H1 (cell line): Measurements from ENCODE around the gene RNF31. TPM values are rescaled to one million over a fixed set of nuclear protein-coding genes. Genes with fewer than 3 reads are reported as not detected.

ENCODE experiments used
- CTCF ChIA-PET: fragments of 300-600 bp; sonication (Branson Sonifier 250); formaldehyde crosslinking; loops from one replicate; lab custom pipeline; 2021; ENCODE audit not compliant: partially characterized antibody; lab: Charles Lee
- POLR2A ChIA-PET: fragments of 300-600 bp; sonication (Branson Sonifier 250); formaldehyde crosslinking; loops from one replicate; lab custom pipeline; 2021; ENCODE audit warnings: inconsistent platforms; ENCODE audit not compliant: partially characterized antibody; lab: Charles Lee
- DNase-seq, 2 experiments: peaks; one replicate each; pipeline versions ENCODE4 v3.0.0 to v3.0.0-alpha.2; 2010 to 2022; ENCODE audit warnings: low spot score in 2 of 2, low read depth in 1 of 2, mixed read lengths in 1 of 2
- FAIRE-seq: peaks from 2 replicates; lab custom pipeline; 2011; peaks lifted over from hg19 to GRCh38; lab: Jason Lieb, UNC
- H2AFZ ChIP-seq: 2 replicates; pipeline ENCODE4 v1.8.1; 2012; ENCODE audit warnings: low read length, inconsistent platforms
- H2AK5ac ChIP-seq: 2 replicates; pipeline ENCODE4 v1.6.1; 2013; ENCODE audit warnings: low read depth, low read length
- H2BK120ac ChIP-seq: replicated peaks from 2 replicates; pipeline ENCODE3; 2013; ENCODE audit warnings: low read depth, low read length, inconsistent platforms
- H2BK12ac ChIP-seq: 2 replicates; pipeline ENCODE4 v1.6.1; 2013; ENCODE audit warnings: low read depth, low read length
- H2BK15ac ChIP-seq: 2 replicates; pipeline ENCODE4 v1.6.1; 2013; ENCODE audit warnings: low read length
- H2BK20ac ChIP-seq: 2 replicates; pipeline ENCODE4 v1.6.1; 2013; ENCODE audit warnings: low read length
- H2BK5ac ChIP-seq: 2 replicates; pipeline ENCODE4 v1.6.1; 2013; ENCODE audit warnings: low read depth, low read length
- H3K14ac ChIP-seq: 2 replicates; pipeline ENCODE4 v1.6.1; 2013; ENCODE audit warnings: inconsistent platforms; ENCODE audit not compliant: insufficient read length
- H3K18ac ChIP-seq: 2 replicates; pipeline ENCODE4 v1.6.1; 2013; ENCODE audit warnings: low read length; ENCODE audit errors: extremely low read depth
- H3K23ac ChIP-seq: 2 replicates; pipeline ENCODE4 v1.6.1; 2013; ENCODE audit warnings: inconsistent platforms; ENCODE audit not compliant: insufficient read length
- H3K23me2 ChIP-seq: 2 replicates; pipeline ENCODE4 v1.6.1; 2013; ENCODE audit warnings: low read depth, low read length
- H3K27ac ChIP-seq: 2 replicates; pipeline ENCODE4 v1.6.1; 2011; ENCODE audit warnings: low read depth, low read length, inconsistent platforms
- H3K27me3 ChIP-seq, 4 experiments: replicated peaks in 1 of 4; 1 replicate in 1 of 4; 2 replicates in 3 of 4; pipeline versions ENCODE4 v1.6.1 to v1.8.1; 2011 to 2013; ENCODE audit warnings: low read length in 3 of 4, mild to moderate bottlenecking in 3 of 4, inconsistent platforms in 2 of 4, mixed read lengths in 2 of 4, moderate library complexity in 1 of 4; ENCODE audit not compliant: control insufficient read depth in 3 of 4, insufficient read depth in 3 of 4; ENCODE audit errors: extremely low read depth in 1 of 4
- H3K36me3 ChIP-seq, 4 experiments: 2 replicates each; pipeline versions ENCODE4 v1.6.1 to v1.8.1; 2011 to 2013; ENCODE audit warnings: mild to moderate bottlenecking in 4 of 4, low read length in 3 of 4, moderate library complexity in 2 of 4, control low read depth in 1 of 4, inconsistent platforms in 1 of 4; ENCODE audit not compliant: insufficient read depth in 4 of 4, control insufficient read depth in 2 of 4
- H3K4ac ChIP-seq: replicated peaks from 2 replicates; pipeline ENCODE3; 2013; ENCODE audit warnings: low read length, low read depth, mixed read lengths, inconsistent platforms; ENCODE audit not compliant: insufficient read length
- H3K4me1 ChIP-seq, 4 experiments: replicated peaks in 1 of 4; 1 replicate in 1 of 4; 2 replicates in 3 of 4; pipeline versions ENCODE4 v1.6.1 to v1.8.1; 2011 to 2013; ENCODE audit warnings: low read length in 3 of 4, inconsistent platforms in 2 of 4, mixed read lengths in 1 of 4; ENCODE audit not compliant: insufficient read depth in 4 of 4, control insufficient read depth in 3 of 4
- H3K4me2 ChIP-seq, 2 experiments: 2 replicates each; pipeline versions ENCODE4 v1.6.1 to v1.8.1; 2011 to 2013; ENCODE audit warnings: low read depth in 2 of 2, low read length in 2 of 2, control low read depth in 1 of 2, inconsistent platforms in 1 of 2, mild to moderate bottlenecking in 1 of 2; ENCODE audit not compliant: insufficient read depth in 1 of 2
- H3K4me3 ChIP-seq, 4 experiments: fragments of 200-600, 300-600 bp in 1 of 4; sonication (generic), shearing (Covaris generic), sonication (Bioruptor Twin) in 1 of 4; 2 replicates each; pipeline versions ENCODE4 v1.5.1 to v1.8.1; 2011 to 2016; ENCODE audit warnings: low read length in 4 of 4, low read depth in 3 of 4, control low read depth in 2 of 4, inconsistent platforms in 2 of 4, mild to moderate bottlenecking in 2 of 4, mixed read lengths in 1 of 4, moderate library complexity in 1 of 4; ENCODE audit not compliant: insufficient read depth in 2 of 4; ENCODE audit errors: extremely low read depth in 1 of 4
- H3K56ac ChIP-seq: replicated peaks from 2 replicates; pipeline ENCODE3; 2013; ENCODE audit warnings: low read depth, mild to moderate bottlenecking, mixed read lengths, low read length, inconsistent platforms; ENCODE audit not compliant: insufficient read length
- H3K79me1 ChIP-seq: 2 replicates; pipeline ENCODE4 v1.6.1; 2013; ENCODE audit warnings: low read depth, low read length, control low read depth
- H3K79me2 ChIP-seq, 2 experiments: 2 replicates each; pipeline versions ENCODE4 v1.6.1 to v1.8.1; 2012 to 2013; ENCODE audit warnings: low read length in 2 of 2, mild to moderate bottlenecking in 2 of 2, inconsistent platforms in 1 of 2; ENCODE audit not compliant: insufficient read depth in 2 of 2, control insufficient read depth in 1 of 2
- H3K9ac ChIP-seq, 4 experiments: replicated peaks in 1 of 4; 1 replicate in 1 of 4; 2 replicates in 3 of 4; pipeline versions ENCODE4 v1.6.1 to v1.8.1; 2011 to 2013; ENCODE audit warnings: low read depth in 3 of 4, low read length in 3 of 4, control low read depth in 2 of 4, mild to moderate bottlenecking in 2 of 4, moderate library complexity in 2 of 4, inconsistent platforms in 1 of 4; ENCODE audit errors: extremely low read depth in 1 of 4
- H3K9me3 ChIP-seq, 2 experiments: 2 replicates each; pipeline versions ENCODE4 v1.6.1 to v1.8.1; 2012 to 2013; ENCODE audit warnings: mild to moderate bottlenecking in 2 of 2, moderate library complexity in 2 of 2, control low read depth in 1 of 2, inconsistent platforms in 1 of 2, low read depth in 1 of 2, low read length in 1 of 2, mixed read lengths in 1 of 2; ENCODE audit not compliant: insufficient read depth in 2 of 2
- H4K20me1 ChIP-seq, 2 experiments: replicated peaks in 1 of 2; 2 replicates each; pipeline versions ENCODE3 to v1.8.1; 2011 to 2013; ENCODE audit warnings: inconsistent platforms in 2 of 2, low read length in 2 of 2, mild to moderate bottlenecking in 1 of 2; ENCODE audit not compliant: insufficient read depth in 2 of 2, control insufficient read depth in 1 of 2
- H4K5ac ChIP-seq: 2 replicates; pipeline ENCODE4 v1.6.1; 2013; ENCODE audit warnings: low read length, low read depth, mixed read lengths, inconsistent platforms; ENCODE audit not compliant: insufficient read length
- H4K8ac ChIP-seq: 2 replicates; pipeline ENCODE4 v1.8.0; 2013; ENCODE audit warnings: mild to moderate bottlenecking, moderate library complexity, low read length, inconsistent platforms; ENCODE audit not compliant: insufficient read depth; ENCODE audit errors: extremely low read depth
- H4K91ac ChIP-seq: replicated peaks from 2 replicates; pipeline ENCODE3; 2013; ENCODE audit warnings: low read length, mixed read lengths, inconsistent platforms; ENCODE audit not compliant: insufficient read length
- GTF2F1 ChIP-seq: IDR thresholded peaks from 2 replicates; pipeline ENCODE4 v1.6.1; 2012; ENCODE audit warnings: low read depth, low read length, improper control_type of control experiment, borderline replicate concordance
- POLR2A ChIP-seq, 2 experiments: IDR thresholded peaks; 1 replicate in 1 of 2; 2 replicates in 1 of 2; pipeline ENCODE4 v1.6.1; 2011; ENCODE audit warnings: low read depth in 2 of 2, low read length in 2 of 2, mild to moderate bottlenecking in 2 of 2; ENCODE audit errors: control extremely low read depth in 1 of 2
- SIRT6 ChIP-seq: IDR thresholded peaks from one replicate; pipeline ENCODE4 v1.7.1; 2012; ENCODE audit warnings: low read length, inconsistent platforms
- ZNF274 ChIP-seq: IDR thresholded peaks from 2 replicates; pipeline ENCODE4 v1.7.0; 2012; ENCODE audit warnings: low read length, borderline replicate concordance; ENCODE audit errors: extremely low read depth
- whole genome bisulfite sequencing, 2 experiments: shearing (Covaris generic) in 1 of 2; methylation state at CpG; one replicate each; pipeline versions ENCODE4 v1.1.6 to v1.1.7; 2013 to 2015; ENCODE audit warnings: low lambda C conversion rate in 2 of 2, mixed read lengths in 2 of 2, inconsistent platforms in 1 of 2, low coverage in 1 of 2, missing lambda C conversion rate in 1 of 2; ENCODE audit not compliant: insufficient replicate concordance in 2 of 2, insufficient coverage in 1 of 2, insufficient read length in 1 of 2; ENCODE audit errors: extremely low coverage in 1 of 2, missing lambda C conversion rate in 1 of 2; 5-methylcytosine and 5-hydroxymethylcytosine counted together
- polyA plus RNA-seq, 7 experiments: library from polyadenylated mRNA; depleted of rRNA in 3 of 7; stranded (reverse) in 5 of 7; unstranded in 2 of 7; fragments of >200 nt in 5 of 7; fragments of 200-250 nt in 2 of 7; gene quantifications; 1 replicate in 5 of 7; 2 replicates in 1 of 7; 4 replicates in 1 of 7; pipeline versions ENCODE4 v1.2.1 to v1.2.3, GENCODE V29; 2011 to 2013; ENCODE audit warnings: missing spikeins in 2 of 7, mixed read lengths in 2 of 7
- total RNA-seq: library from RNA; stranded (reverse); fragmentation: NEBNext Ultra II Directional; extraction: Animal tissue kit (Norgen Biotek cat#: 25700); gene quantifications from 2 replicates; pipeline ENCODE4 v1.2.1, GENCODE V29; 2021

Gene RNF31
- total and polyA plus RNA-seq, 2 of the 8 experiments (the other 6 are each of a cell fraction or from before 2014, with no cell fraction given), result 17.5 to 72.0 TPM

DNA sequence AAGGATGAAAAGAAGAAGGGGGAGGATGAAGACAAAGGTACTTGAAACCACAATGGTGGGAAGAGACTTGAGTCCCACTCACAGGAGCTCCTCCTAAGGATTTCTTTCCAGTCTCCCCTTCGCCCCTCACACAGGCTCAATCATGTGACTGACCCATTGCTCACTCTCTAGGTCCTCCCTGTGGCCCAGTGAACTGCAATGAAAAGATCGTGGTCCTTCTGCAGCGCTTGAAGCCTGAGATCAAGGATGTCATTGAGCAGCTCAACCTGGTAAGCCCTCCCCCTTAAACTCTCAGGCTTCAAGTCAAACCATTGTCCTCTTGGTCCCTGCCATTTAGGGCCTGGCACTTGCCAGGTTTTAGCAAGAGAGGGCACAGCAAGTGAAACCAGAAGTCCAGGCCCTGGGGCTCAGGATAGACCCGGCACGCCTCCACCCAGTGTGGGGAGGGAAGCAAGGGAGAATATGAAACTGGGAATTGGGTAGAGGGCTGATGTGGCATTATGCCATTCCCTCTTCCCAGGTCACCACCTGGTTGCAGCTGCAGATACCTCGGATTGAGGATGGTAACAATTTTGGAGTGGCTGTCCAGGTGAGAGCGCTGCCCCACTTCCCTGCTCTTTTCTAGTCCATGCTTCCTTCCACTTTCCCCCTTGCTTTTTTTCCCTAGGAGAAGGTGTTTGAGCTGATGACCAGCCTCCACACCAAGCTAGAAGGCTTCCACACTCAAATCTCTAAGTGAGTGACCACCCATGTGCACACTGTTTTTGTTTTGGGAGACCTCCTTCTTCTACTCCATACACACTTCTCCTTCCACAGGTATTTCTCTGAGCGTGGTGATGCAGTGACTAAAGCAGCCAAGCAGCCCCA lies 9.5 kb upstream of the RNF31 start:
- ChIA-PET CTCF (interaction anchor here (0.8 to 3.1 kb wide), 9 partner anchors 8 to 100 kb away, joined by 3 to 18 read pairs (median 4); partner anchors contain the start of genes DCAF11, IRF9, NRL and PSME2), POLR2A (interaction anchor here (0.6 to 10.5 kb wide), 19 partner anchors 9 to 133 kb away, joined by 3 to 118 read pairs (median 6); partner anchors contain the start of genes DCAF11, IPO4, IRF9 and NRL)
- H3K27ac ChIP-seq, result no peak overlapping the region
- peaks cover 0 to 1% of the 10 kb centered on the region in 2 experiments for H4K20me1 ChIP-seq
- H3K27me3 ChIP-seq, result no peaks in the 10 kb centered on the region
- no peak overlapping the region for H3K23ac ChIP-seq
- TF ChIP-seq ZNF274, result no peak
- no peak for TF ChIP-seq SIRT6
- TF ChIP-seq POLR2A (IDR thresholded peaks at IDR 0.05; ENCODE audit: control extremely low read depth in 1 of 2, low read depth in 2 of 2, low read length in 2 of 2), result peak; percentile 25 to 32; a peak in 2 of 3 replicates
- TF ChIP-seq GTF2F1, result no peak
- no peak overlapping the region for H2AK5ac ChIP-seq
- H3K14ac ChIP-seq, result no peak overlapping the region
- peak overlapping the region in 1 of 4 experiments; percentile 83; a peak in 1 of 8 replicates for H3K4me3 ChIP-seq
- no peak overlapping the region for H2BK5ac ChIP-seq
- peak overlapping the region in 1 of 2 experiments; percentile 81; a peak in 1 of 4 replicates for H3K4me2 ChIP-seq
- peaks cover 8 to 25% (median 14%) of the 10 kb centered on the region in 4 experiments; a peak in 6 of 8 replicates for H3K36me3 ChIP-seq
- 84% methylated on average over 8 of the region's 8 CpGs; no CpG with 5 or more reads in 1 of the 2 experiments for WGBS, 2 experiments
- H2BK15ac ChIP-seq, result no peak overlapping the region
- H4K91ac ChIP-seq, result no peak overlapping the region
- H3K4ac ChIP-seq, result no peak overlapping the region
- no peak overlapping the region for H4K5ac ChIP-seq
- peaks cover 8% of the 10 kb centered on the region; the same call in 1 of the 2 replicates for H3K23me2 ChIP-seq
- H3K9ac ChIP-seq, result no peak overlapping the region
- H3K56ac ChIP-seq, result no peak overlapping the region
- no peak overlapping the region for H2BK120ac ChIP-seq
- H3K9me3 ChIP-seq, result no peaks in the 10 kb centered on the region
- no peak overlapping the region for H3K18ac ChIP-seq
- FAIRE-seq (no peak), DNase-seq (no peak)
- peaks cover 4% of the 10 kb centered on the region; the same call in 1 of the 2 replicates for H3K79me1 ChIP-seq
- H2AFZ ChIP-seq, result no peak overlapping the region
- no peak overlapping the region for H2BK12ac ChIP-seq
- H3K79me2 ChIP-seq, result peaks cover 0 to 12% of the 10 kb centered on the region in 2 experiments; a peak in 2 of 4 replicates
- no peak overlapping the region for H4K8ac ChIP-seq
- H2BK20ac ChIP-seq, result no peak overlapping the region
- H3K4me1 ChIP-seq, result peaks cover 0 to 10% (median 7%) of the 10 kb centered on the region in 4 experiments; a peak in 5 of 7 replicates
